IMR-90 (cell line): ENCODE measurements around the gene UBA52. TPM values are rescaled to one million over a fixed set of nuclear protein-coding genes. Genes with fewer than 3 reads are reported as not detected.

Experiments
- ATAC-seq: fragments of 200-7000 bp; cut with Tn5 transposase; 2 replicates; pipeline ENCODE4 v1.9.1; 2020; ENCODE audit warnings: low read depth, mild to moderate bottlenecking, moderate library complexity
- BruUV-seq: library from RNA; stranded (reverse); fragments of 400-500 nt; replicated peaks from 2 replicates; lab custom pipeline; 2021; lab: Mats Ljungman, UMichigan
- CTCF ChIA-PET: fragments of 300-600 bp; formaldehyde crosslinking; extraction: SDS; loops from one replicate; lab custom pipeline; 2021; ENCODE audit warnings: antibody characterized with exemption; lab: Yijun Ruan, JAX
- POLR2A ChIA-PET: fragments of 300-600 bp; sonication (Branson Sonifier 250); formaldehyde crosslinking; loops from one replicate; lab custom pipeline; 2022; ENCODE audit warnings: antibody characterized with exemption; ENCODE audit not compliant: unreplicated experiment; lab: Charles Lee
- DNase-seq: peaks from one replicate; pipeline ENCODE4 v3.0.0; 2013
- H2AFZ ChIP-seq: replicated peaks from 2 replicates; pipeline ENCODE3; 2013; ENCODE audit warnings: low read length, mild to moderate bottlenecking; ENCODE audit not compliant: poor library complexity
- H2AK5ac ChIP-seq: 2 replicates; pipeline ENCODE4 v1.6.1; 2013; ENCODE audit warnings: low read depth, low read length, inconsistent platforms
- H2AK9ac ChIP-seq: replicated peaks from 2 replicates; pipeline ENCODE3; 2013; ENCODE audit warnings: mild to moderate bottlenecking, low read depth, low read length, moderate library complexity; ENCODE audit not compliant: poor library complexity
- H2BK120ac ChIP-seq: 2 replicates; pipeline ENCODE4 v1.6.1; 2013; ENCODE audit warnings: low read depth, low read length, inconsistent platforms
- H2BK15ac ChIP-seq: 3 replicates; pipeline ENCODE4 v1.6.1; 2013; ENCODE audit warnings: low read depth, low read length, inconsistent platforms
- H2BK20ac ChIP-seq: 2 replicates; pipeline ENCODE4 v1.6.1; 2013; ENCODE audit warnings: low read depth, mild to moderate bottlenecking, inconsistent platforms, low read length, moderate library complexity
- H2BK5ac ChIP-seq: 2 replicates; pipeline ENCODE4 v1.6.1; 2013; ENCODE audit warnings: mild to moderate bottlenecking, low read depth, low read length, inconsistent platforms; ENCODE audit not compliant: poor library complexity, severe bottlenecking
- H3K14ac ChIP-seq: replicated peaks from 2 replicates; pipeline ENCODE4 v1.6.1; 2013; ENCODE audit warnings: low read depth, low read length, inconsistent platforms
- H3K18ac ChIP-seq: 2 replicates; pipeline ENCODE4 v1.6.1; 2013; ENCODE audit warnings: low read depth, low read length, control low read depth
- H3K23ac ChIP-seq: 2 replicates; pipeline ENCODE4 v1.6.1; 2013; ENCODE audit warnings: low read depth, low read length, inconsistent platforms
- H3K27ac ChIP-seq: 2 replicates; pipeline ENCODE4 v1.5.1; 2013; ENCODE audit warnings: mild to moderate bottlenecking, control low read depth, low read length; ENCODE audit not compliant: insufficient read depth
- H3K27me3 ChIP-seq: 2 replicates; pipeline ENCODE4 v1.6.1; 2013; ENCODE audit warnings: low read length; ENCODE audit not compliant: control insufficient read depth, insufficient read depth
- H3K36me3 ChIP-seq: 2 replicates; pipeline ENCODE4 v1.6.1; 2013; ENCODE audit warnings: low read length, mixed read lengths; ENCODE audit not compliant: control insufficient read depth, insufficient read depth
- H3K4ac ChIP-seq: 2 replicates; pipeline ENCODE4 v1.6.1; 2013; ENCODE audit warnings: low read depth, low read length, inconsistent platforms
- H3K4me1 ChIP-seq: 2 replicates; pipeline ENCODE4 v1.6.1; 2013; ENCODE audit warnings: low read length, mixed read lengths; ENCODE audit not compliant: control insufficient read depth, insufficient read depth
- H3K4me2 ChIP-seq: 2 replicates; pipeline ENCODE4 v1.6.1; 2013; ENCODE audit warnings: low read depth, mild to moderate bottlenecking, control low read depth, low read length, moderate library complexity
- H3K4me3 ChIP-seq: 2 replicates; pipeline ENCODE4 v1.5.1; 2013; ENCODE audit warnings: low read depth, mild to moderate bottlenecking, control low read depth, low read length, moderate library complexity; ENCODE audit not compliant: insufficient read depth
- H3K56ac ChIP-seq: 2 replicates; pipeline ENCODE4 v1.6.1; 2013; ENCODE audit warnings: low read length, inconsistent platforms; ENCODE audit not compliant: insufficient read depth; ENCODE audit errors: extremely low read depth
- H3K79me1 ChIP-seq, 2 experiments: 2 replicates each; pipeline ENCODE4 v1.6.1; 2013; ENCODE audit warnings: low read length in 2 of 2, inconsistent platforms in 1 of 2, low read depth in 1 of 2
- H3K9ac ChIP-seq: 2 replicates; pipeline ENCODE4 v1.6.1; 2013; ENCODE audit warnings: low read depth, low read length, control low read depth
- H3K9me1 ChIP-seq: 2 replicates; pipeline ENCODE4 v1.6.1; 2013; ENCODE audit warnings: low read length, inconsistent platforms; ENCODE audit not compliant: insufficient read depth
- H3K9me3 ChIP-seq: 2 replicates; pipeline ENCODE4 v1.6.1; 2013; ENCODE audit warnings: low read length; ENCODE audit not compliant: control insufficient read depth, insufficient read depth
- H4K20me1 ChIP-seq: 2 replicates; pipeline ENCODE4 v1.6.1; 2013; ENCODE audit warnings: low read length, inconsistent platforms; ENCODE audit not compliant: insufficient read depth
- H4K5ac ChIP-seq: 2 replicates; pipeline ENCODE4 v1.6.1; 2013; ENCODE audit warnings: mild to moderate bottlenecking, low read depth, low read length, control low read depth
- H4K8ac ChIP-seq, 2 experiments: 2 replicates each; pipeline ENCODE4 v1.6.1; 2013; ENCODE audit warnings: low read depth in 2 of 2, low read length in 2 of 2, control low read depth in 1 of 2, inconsistent platforms in 1 of 2
- H4K91ac ChIP-seq: 2 replicates; pipeline ENCODE4 v1.6.1; 2013; ENCODE audit warnings: low read depth, low read length, inconsistent platforms; ENCODE audit not compliant: insufficient read depth
- BHLHE40 ChIP-seq: fragments of 150-350 bp; IDR thresholded peaks from 2 replicates; pipeline ENCODE4 v1.6.1; 2016; ENCODE audit warnings: mild to moderate bottlenecking, low read depth, low read length
- CEBPB ChIP-seq: IDR thresholded peaks from 2 replicates; pipeline ENCODE4 v1.6.1; 2012; ENCODE audit warnings: low read depth, low read length, improper control_type of control experiment
- CHD1 ChIP-seq: IDR thresholded peaks from 2 replicates; pipeline ENCODE4 v1.6.1; 2012; ENCODE audit warnings: low read depth, low read length, improper control_type of control experiment
- CTCF ChIP-seq: conservative IDR thresholded peaks from 2 replicates; pipeline ENCODE4 v1.5.1; 2012; ENCODE audit warnings: mild to moderate bottlenecking, low read depth, low read length, improper control_type of control experiment
- ELK1 ChIP-seq: fragments of 150-350 bp; IDR thresholded peaks from 2 replicates; pipeline ENCODE4 v1.6.1; 2016; ENCODE audit warnings: low read depth, mild to moderate bottlenecking, low read length, moderate library complexity, borderline replicate concordance
- FOS ChIP-seq: fragments of 150-350 bp; IDR thresholded peaks from 2 replicates; pipeline ENCODE4 v1.6.1; 2016; ENCODE audit warnings: low read depth, low read length
- MAFK ChIP-seq: IDR thresholded peaks from 2 replicates; pipeline ENCODE4 v1.6.1; 2012; ENCODE audit warnings: low read depth, low read length, improper control_type of control experiment
- MAZ ChIP-seq: IDR thresholded peaks from 2 replicates; pipeline ENCODE4 v1.6.1; 2012; ENCODE audit warnings: low read depth, mild to moderate bottlenecking, low read length, improper control_type of control experiment, moderate library complexity, borderline replicate concordance
- MXI1 ChIP-seq: IDR thresholded peaks from 2 replicates; pipeline ENCODE4 v1.6.1; 2012; ENCODE audit warnings: low read depth, mild to moderate bottlenecking, low read length, moderate library complexity, borderline replicate concordance
- NFE2L2 ChIP-seq: fragments of 150-350 bp; IDR thresholded peaks from 2 replicates; pipeline ENCODE4 v1.6.1; 2016; ENCODE audit warnings: low read depth, mild to moderate bottlenecking, low read length
- POLR2A ChIP-seq: IDR thresholded peaks from 2 replicates; pipeline ENCODE4 v1.6.1; 2012; ENCODE audit warnings: mild to moderate bottlenecking, low read depth, low read length
- RAD21 ChIP-seq: IDR thresholded peaks from 2 replicates; pipeline ENCODE4 v1.6.1; 2012; ENCODE audit warnings: low read length, improper control_type of control experiment
- RCOR1 ChIP-seq: IDR thresholded peaks from 2 replicates; pipeline ENCODE4 v1.6.1; 2012; ENCODE audit warnings: mild to moderate bottlenecking, low read length, improper control_type of control experiment; ENCODE audit not compliant: insufficient replicate concordance
- RFX5 ChIP-seq: IDR thresholded peaks from 2 replicates; pipeline ENCODE4 v1.8.0; 2012; ENCODE audit warnings: low read depth, mild to moderate bottlenecking, low read length, moderate library complexity
- SMC3 ChIP-seq: fragments of 150-350 bp; IDR thresholded peaks from 2 replicates; pipeline ENCODE4 v1.6.1; 2016; ENCODE audit warnings: low read depth, mild to moderate bottlenecking, antibody characterized with exemption, low read length, moderate library complexity
- USF2 ChIP-seq: fragments of 150-350 bp; IDR thresholded peaks from 2 replicates; pipeline ENCODE4 v1.6.1; 2017; ENCODE audit warnings: mild to moderate bottlenecking, antibody characterized with exemption, low read length, low read depth
- dilution Hi-C: fragments of 300-500 bp; cut with HindIII; formaldehyde crosslinking; loops from one replicate; pipeline ENCODE4 v1.14.3; 2018; ENCODE audit warnings: low sequenced_read_pairs; ENCODE audit not compliant: unreplicated experiment
- in situ Hi-C: fragments of 300-500 bp; cut with MboI; formaldehyde crosslinking; loops from 3 replicates; pipeline ENCODE4 v1.14.3; 2019; ENCODE audit warnings: low sequenced_read_pairs, inconsistent platforms, mixed read lengths
- intact Hi-C: fragments of 100-400 bp; cut with micrococcal nuclease; formaldehyde crosslinking; loops from 2 replicates; pipeline ENCODE4 v1.10.0; 2022
- polyA plus RNA-seq, 3 experiments: library from polyadenylated mRNA; depleted of rRNA; stranded (reverse); fragments of >200 nt; gene quantifications; 2 replicates each; pipeline ENCODE4 v1.2.3, GENCODE V29; 2012; ENCODE audit warnings: low replicate concordance in 1 of 3
- total RNA-seq: library from RNA; depleted of rRNA; stranded (reverse); fragments of >200 nt; gene quantifications from 2 replicates; pipeline ENCODE4 v1.2.3, GENCODE V29; 2012

The UBA52 gene
- total and polyA plus RNA-seq, 2 of the 4 experiments (the other 2 are of a cell fraction) = 1,030 to 3,008 TPM

DNA sequence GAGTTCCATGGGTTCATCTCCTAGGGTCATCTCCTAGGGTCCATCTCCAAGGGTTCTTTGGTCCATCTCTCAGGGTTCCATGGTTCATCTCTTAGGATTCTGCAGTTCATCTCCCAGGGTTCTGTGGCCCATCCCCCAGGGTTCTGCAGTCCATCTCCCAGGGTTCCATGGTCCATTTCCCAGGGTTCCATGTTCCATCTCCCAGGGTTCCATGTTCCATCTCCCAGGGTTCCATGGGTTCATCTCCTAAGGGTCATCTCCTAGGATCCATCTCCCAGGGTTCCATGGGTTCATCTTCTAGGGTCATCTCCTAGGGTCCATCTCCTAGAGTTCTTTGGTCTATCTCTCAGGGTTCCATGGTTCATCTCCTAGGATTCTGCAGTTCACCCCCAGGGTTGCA, 45.9 kb downstream of the UBA52 start:
- in situ Hi-C loops (no loop called here), intact Hi-C loops (no loop called here), dilution Hi-C loops (no loop called here)
- Histone ChIP-seq H4K20me1 (no peaks in the 10 kb centered on the region), H3K9me3 (peaks cover 4% of the 10 kb centered on the region; the same call in 1 of the 2 replicates), H3K4me3 (no peak overlapping the region), H3K9ac (no peak overlapping the region), H4K5ac (no peak overlapping the region), H3K36me3 (no peaks in the 10 kb centered on the region), H4K8ac (no peak overlapping the region), H2AK9ac (no peak overlapping the region), H4K91ac (no peak overlapping the region), H3K79me1 (no peaks in the 10 kb centered on the region), H3K14ac (no peak overlapping the region), H2BK15ac (no peak overlapping the region), H3K9me1 (no peaks in the 10 kb centered on the region), H2BK20ac (no peak overlapping the region), H3K4me1 (peaks cover 2% of the 10 kb centered on the region; the same call in 1 of the 2 replicates), H3K27ac (no peak overlapping the region), H3K4me2 (no peak overlapping the region), H3K23ac (no peak overlapping the region), H3K27me3 (peaks cover 17% of the 10 kb centered on the region), H3K56ac (no peak overlapping the region), H2AFZ (no peak overlapping the region), H2BK120ac (no peak overlapping the region), H2AK5ac (no peak overlapping the region), H3K4ac (no peak overlapping the region), H2BK5ac (no peak overlapping the region), H3K18ac (no peak overlapping the region)
- ChIA-PET POLR2A (no interaction called here), CTCF (no interaction called here)
- ATAC-seq (no peak), DNase-seq (no peak)
- BruUV-seq = no TSS peak
- no peak for TF ChIP-seq SMC3
- no peak for TF ChIP-seq NFE2L2
- no peak for TF ChIP-seq RFX5
- TF ChIP-seq RAD21 = no peak
- no peak for TF ChIP-seq POLR2A
- no peak for TF ChIP-seq MAZ
- TF ChIP-seq CEBPB = no peak
- no peak for TF ChIP-seq CHD1
- TF ChIP-seq USF2 = no peak
- TF ChIP-seq MXI1 = no peak
- TF ChIP-seq RCOR1 = no peak
- TF ChIP-seq ELK1 = no peak
- TF ChIP-seq FOS = no peak
- TF ChIP-seq CTCF = no peak
- no peak for TF ChIP-seq BHLHE40
- TF ChIP-seq MAFK = no peak
